Measurements from ENCODE around the gene PARD3. TPM values are rescaled to one million over a fixed set of nuclear protein-coding genes. Genes with fewer than 3 reads are reported as not detected.

Gene PARD3
- total RNA-seq, 1 donor from 2014 or later = 51.2 TPM

DNA sequence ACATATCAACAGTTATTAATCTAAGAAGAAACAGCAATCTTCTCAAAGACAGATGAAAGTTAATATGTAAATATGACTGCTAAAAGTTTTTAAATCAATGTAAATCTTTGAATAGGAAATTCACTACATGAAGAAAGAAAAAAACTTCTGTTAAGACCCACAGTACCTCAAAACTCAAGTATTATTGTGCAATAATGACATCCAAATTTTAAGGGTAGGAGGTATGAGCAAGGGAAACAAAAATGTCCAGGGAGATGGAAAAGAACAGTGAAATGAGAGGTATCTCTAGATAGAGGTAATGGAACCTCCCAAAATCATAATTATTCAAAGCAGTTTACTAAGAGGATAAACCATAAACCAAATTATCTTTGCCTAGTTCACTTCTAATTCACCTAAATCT is 436.8 kb downstream of the PARD3 start:
- DNase-seq (ENCODE audit: low read depth, low spot score) = no peak
- no peak overlapping the region for H3K4me3 Mint-ChIP-seq
- peaks cover 24% of the 10 kb centered on the region for H3K4me1 Mint-ChIP-seq
- TF ChIP-seq, protein P1, sequence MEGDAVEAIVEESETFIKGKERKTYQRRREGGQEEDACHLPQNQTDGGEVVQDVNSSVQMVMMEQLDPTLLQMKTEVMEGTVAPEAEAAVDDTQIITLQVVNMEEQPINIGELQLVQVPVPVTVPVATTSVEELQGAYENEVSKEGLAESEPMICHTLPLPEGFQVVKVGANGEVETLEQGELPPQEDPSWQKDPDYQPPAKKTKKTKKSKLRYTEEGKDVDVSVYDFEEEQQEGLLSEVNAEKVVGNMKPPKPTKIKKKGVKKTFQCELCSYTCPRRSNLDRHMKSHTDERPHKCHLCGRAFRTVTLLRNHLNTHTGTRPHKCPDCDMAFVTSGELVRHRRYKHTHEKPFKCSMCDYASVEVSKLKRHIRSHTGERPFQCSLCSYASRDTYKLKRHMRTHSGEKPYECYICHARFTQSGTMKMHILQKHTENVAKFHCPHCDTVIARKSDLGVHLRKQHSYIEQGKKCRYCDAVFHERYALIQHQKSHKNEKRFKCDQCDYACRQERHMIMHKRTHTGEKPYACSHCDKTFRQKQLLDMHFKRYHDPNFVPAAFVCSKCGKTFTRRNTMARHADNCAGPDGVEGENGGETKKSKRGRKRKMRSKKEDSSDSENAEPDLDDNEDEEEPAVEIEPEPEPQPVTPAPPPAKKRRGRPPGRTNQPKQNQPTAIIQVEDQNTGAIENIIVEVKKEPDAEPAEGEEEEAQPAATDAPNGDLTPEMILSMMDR (conservative IDR thresholded peaks at IDR 0.05) = no peak
- no peaks in the 10 kb centered on the region for H3K9me3 Mint-ChIP-seq
- H3K27ac Mint-ChIP-seq (ENCODE audit: unreplicated experiment) = no peak overlapping the region
- H3K27me3 Mint-ChIP-seq (ENCODE audit: low read depth) = no peaks in the 10 kb centered on the region
- peaks cover 18% of the 10 kb centered on the region for H3K36me3 Mint-ChIP-seq (ENCODE audit: low read depth)

DNA sequence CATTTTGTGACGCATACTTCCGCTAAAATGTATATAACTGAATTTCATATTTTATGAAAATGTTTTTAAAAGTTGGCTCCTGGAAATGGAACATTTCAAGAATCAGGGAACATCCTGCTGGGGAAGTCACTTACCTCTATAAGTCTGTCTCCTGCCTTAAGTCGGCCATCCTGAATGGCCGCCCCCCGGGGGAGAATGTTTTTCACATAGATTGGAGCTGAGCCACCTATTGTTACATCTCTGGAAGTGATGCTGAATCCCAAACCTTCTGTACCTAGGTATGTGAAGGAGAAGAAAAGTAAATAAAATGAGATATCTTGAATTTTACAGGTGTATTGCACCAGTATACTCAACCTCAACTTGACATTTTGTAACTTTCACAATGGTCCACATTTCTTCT is 437.3 kb downstream of the PARD3 start:
- TF ChIP-seq, protein P1 (conservative IDR thresholded peaks at IDR 0.05) = no peak
- Mint-ChIP-seq H3K9me3 (no peaks in the 10 kb centered on the region), H3K4me1 (peaks cover 28% of the 10 kb centered on the region), H3K36me3 (ENCODE audit: low read depth) (peaks cover 18% of the 10 kb centered on the region), H3K27me3 (ENCODE audit: low read depth) (no peaks in the 10 kb centered on the region), H3K27ac (ENCODE audit: unreplicated experiment) (no peak overlapping the region), H3K4me3 (no peak overlapping the region)
- no peak for DNase-seq (ENCODE audit: low read depth, low spot score)

DNA sequence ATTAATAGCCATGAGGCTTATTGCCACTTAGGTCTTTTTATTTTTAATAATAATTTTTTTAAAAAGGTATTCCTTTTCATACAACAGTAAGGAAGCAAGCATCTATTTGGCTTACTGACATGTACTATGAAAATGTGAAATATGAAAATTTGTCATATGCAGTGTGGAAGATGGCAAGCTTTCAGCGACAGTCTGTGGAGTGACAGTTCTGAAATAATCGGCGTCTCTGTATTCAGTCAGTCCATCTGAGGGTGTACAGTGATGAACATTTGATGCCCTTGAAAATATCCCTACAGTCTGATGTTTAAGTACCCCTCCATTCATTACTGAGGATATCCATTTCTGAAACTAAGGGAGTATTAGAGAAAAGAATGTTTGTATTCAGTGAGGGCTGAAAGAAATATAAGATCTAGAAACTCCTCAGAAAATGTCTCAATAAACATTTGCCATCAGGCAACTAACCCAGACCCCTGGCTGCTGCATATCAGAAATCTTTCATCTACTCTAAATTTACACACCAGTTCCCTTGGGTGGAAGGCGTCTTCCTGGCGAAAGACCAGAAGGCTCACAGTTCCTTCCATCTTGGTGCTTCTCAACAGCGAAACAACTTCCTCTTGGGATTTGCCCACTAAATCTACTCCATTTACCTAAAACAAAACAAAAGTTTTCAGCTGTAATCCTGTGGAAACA is 440.6 kb downstream of the PARD3 start:
- Mint-ChIP-seq H3K27ac (ENCODE audit: unreplicated experiment) (no peak overlapping the region), H3K27me3 (ENCODE audit: low read depth) (no peaks in the 10 kb centered on the region), H3K4me1 (peaks cover 28% of the 10 kb centered on the region), H3K4me3 (no peak overlapping the region), H3K9me3 (peaks cover 6% of the 10 kb centered on the region), H3K36me3 (ENCODE audit: low read depth) (peaks cover 23% of the 10 kb centered on the region)
- TF ChIP-seq, protein P1 (conservative IDR thresholded peaks at IDR 0.05) = no peak
- no peak for DNase-seq (ENCODE audit: low read depth, low spot score)

DNA sequence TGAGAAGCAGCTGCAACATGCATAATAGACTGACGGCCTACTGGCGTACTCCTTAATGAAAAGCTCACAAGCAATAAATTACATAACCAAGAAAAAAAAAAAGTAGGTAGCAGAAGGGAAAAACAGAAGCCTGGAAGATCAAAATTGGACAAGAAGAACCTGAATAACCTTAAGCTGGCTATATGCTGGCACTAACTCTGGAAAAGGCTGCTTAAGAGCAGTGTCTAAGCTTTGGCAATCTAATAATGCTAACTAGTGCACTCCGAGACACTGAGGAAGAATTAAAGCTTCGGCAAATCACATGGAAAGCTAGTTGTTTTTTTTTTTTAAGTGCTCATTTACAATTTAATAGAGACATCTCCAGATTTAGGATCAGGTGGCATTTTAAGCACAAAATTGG is 441.9 kb downstream of the PARD3 start:
- H3K36me3 Mint-ChIP-seq (ENCODE audit: low read depth) = peaks cover 29% of the 10 kb centered on the region
- peaks cover 28% of the 10 kb centered on the region for H3K4me1 Mint-ChIP-seq
- H3K27me3 Mint-ChIP-seq (ENCODE audit: low read depth) = no peaks in the 10 kb centered on the region
- TF ChIP-seq, protein P1 (conservative IDR thresholded peaks at IDR 0.05) = no peak
- peaks cover 6% of the 10 kb centered on the region for H3K9me3 Mint-ChIP-seq
- no peak overlapping the region for H3K4me3 Mint-ChIP-seq
- H3K27ac Mint-ChIP-seq (ENCODE audit: unreplicated experiment) = no peak overlapping the region
- DNase-seq (ENCODE audit: low read depth, low spot score) = no peak

DNA sequence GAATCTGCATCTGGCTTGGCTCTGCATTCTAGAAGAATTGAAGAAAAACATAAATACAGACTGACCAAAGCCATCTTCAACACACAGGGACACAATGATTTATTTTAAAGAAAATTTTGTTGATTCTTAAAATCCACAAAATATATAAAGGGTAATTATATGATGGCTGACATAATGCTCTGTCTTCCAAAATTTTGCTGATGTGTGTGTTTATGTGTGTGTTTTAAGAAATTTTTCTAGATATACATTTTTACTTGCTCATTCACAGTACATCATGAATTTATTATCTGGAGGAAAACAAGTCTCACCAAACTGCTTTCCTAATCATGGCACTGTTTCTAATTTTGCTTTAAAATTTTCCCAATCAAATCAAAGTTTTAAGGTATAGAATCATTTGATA is 442.6 kb downstream of the PARD3 start:
- TF ChIP-seq, protein P1 (conservative IDR thresholded peaks at IDR 0.05) = no peak
- Mint-ChIP-seq H3K27me3 (ENCODE audit: low read depth) (no peaks in the 10 kb centered on the region), H3K27ac (ENCODE audit: unreplicated experiment) (no peak overlapping the region), H3K36me3 (ENCODE audit: low read depth) (peaks cover 33% of the 10 kb centered on the region), H3K4me3 (no peak overlapping the region), H3K9me3 (peaks cover 8% of the 10 kb centered on the region), H3K4me1 (peaks cover 28% of the 10 kb centered on the region)
- no peak for DNase-seq (ENCODE audit: low read depth, low spot score)

Measured in neural crest cell (in vitro differentiated cells).